HL-60 (cell line): Measurements from ENCODE around the gene CNTNAP5.

Source experiments
- DNase-seq, 2 experiments: peaks; one replicate each; pipeline ENCODE4 v3.0.0-alpha.2; 2010 to 2020; ENCODE audit warnings: low read depth in 1 of 2, low spot score in 1 of 2
- H3K27ac ChIP-seq: fragments of 250-450 bp; sonication (Bioruptor Pico); replicated peaks from 2 replicates; pipeline ENCODE4 v1.5.1; 2020; ENCODE audit warnings: mild to moderate bottlenecking, moderate library complexity
- H3K27me3 ChIP-seq: fragments of 250-450 bp; sonication (Bioruptor Pico); 2 replicates; pipeline ENCODE4 v1.5.1; 2021; ENCODE audit warnings: mild to moderate bottlenecking, moderate library complexity; ENCODE audit not compliant: insufficient read depth, poor library complexity, severe bottlenecking
- H3K4me3 ChIP-seq: replicated peaks from 2 replicates; pipeline ENCODE4 v1.5.1; 2011; ENCODE audit warnings: mild to moderate bottlenecking, control low read depth, low read length; ENCODE audit not compliant: insufficient read depth
- GABPA ChIP-seq: IDR thresholded peaks from 2 replicates; pipeline ENCODE4 v1.6.1; 2012; ENCODE audit warnings: low read depth
- POLR2AphosphoS5 ChIP-seq: IDR thresholded peaks from 2 replicates; pipeline ENCODE4 v1.6.1; 2012; ENCODE audit warnings: low read depth
- REST ChIP-seq: IDR thresholded peaks from 2 replicates; pipeline ENCODE4 v1.6.1; 2012; ENCODE audit warnings: low read depth; ENCODE audit not compliant: insufficient replicate concordance
- SPI1 ChIP-seq: IDR thresholded peaks from 2 replicates; pipeline ENCODE4 v1.6.1; 2012; ENCODE audit warnings: low read depth, mild to moderate bottlenecking, borderline replicate concordance
- TF ChIP-seq, protein P1 (sequence below): IDR thresholded peaks from one replicate; pipeline ENCODE4 v1.5.1; 2011; ENCODE audit warnings: low read length, control low read depth, inconsistent platforms; ENCODE audit not compliant: insufficient read depth

Gene CNTNAP5

DNA sequence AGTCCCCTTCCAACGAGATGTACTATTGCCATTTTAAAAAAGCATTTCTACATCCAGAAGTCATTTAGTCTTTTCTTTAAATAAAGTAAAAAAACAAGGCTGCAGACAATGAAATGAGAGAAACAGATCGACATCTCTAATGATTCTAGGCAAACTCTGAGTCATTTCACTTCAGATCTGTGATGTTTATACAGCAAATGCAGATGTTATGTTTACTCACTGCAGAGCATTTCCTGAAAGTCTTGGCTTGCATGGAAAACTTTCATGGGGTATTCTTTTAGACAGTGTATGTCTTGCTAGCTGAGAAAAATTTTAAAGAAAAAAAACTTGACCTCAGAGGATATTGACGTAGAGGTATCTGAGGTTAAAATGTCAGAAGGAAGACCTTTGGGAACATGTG lies 797.4 kb downstream of the CNTNAP5 start:
- H3K27ac ChIP-seq, result no peak overlapping the region
- TF ChIP-seq, protein P1, sequence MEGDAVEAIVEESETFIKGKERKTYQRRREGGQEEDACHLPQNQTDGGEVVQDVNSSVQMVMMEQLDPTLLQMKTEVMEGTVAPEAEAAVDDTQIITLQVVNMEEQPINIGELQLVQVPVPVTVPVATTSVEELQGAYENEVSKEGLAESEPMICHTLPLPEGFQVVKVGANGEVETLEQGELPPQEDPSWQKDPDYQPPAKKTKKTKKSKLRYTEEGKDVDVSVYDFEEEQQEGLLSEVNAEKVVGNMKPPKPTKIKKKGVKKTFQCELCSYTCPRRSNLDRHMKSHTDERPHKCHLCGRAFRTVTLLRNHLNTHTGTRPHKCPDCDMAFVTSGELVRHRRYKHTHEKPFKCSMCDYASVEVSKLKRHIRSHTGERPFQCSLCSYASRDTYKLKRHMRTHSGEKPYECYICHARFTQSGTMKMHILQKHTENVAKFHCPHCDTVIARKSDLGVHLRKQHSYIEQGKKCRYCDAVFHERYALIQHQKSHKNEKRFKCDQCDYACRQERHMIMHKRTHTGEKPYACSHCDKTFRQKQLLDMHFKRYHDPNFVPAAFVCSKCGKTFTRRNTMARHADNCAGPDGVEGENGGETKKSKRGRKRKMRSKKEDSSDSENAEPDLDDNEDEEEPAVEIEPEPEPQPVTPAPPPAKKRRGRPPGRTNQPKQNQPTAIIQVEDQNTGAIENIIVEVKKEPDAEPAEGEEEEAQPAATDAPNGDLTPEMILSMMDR, result no peak
- TF ChIP-seq SPI1 (no peak), GABPA (no peak), POLR2AphosphoS5 (no peak), REST (no peak)
- no peak for DNase-seq
- H3K4me3 ChIP-seq, result no peak overlapping the region
- no peaks in the 10 kb centered on the region for H3K27me3 ChIP-seq

DNA sequence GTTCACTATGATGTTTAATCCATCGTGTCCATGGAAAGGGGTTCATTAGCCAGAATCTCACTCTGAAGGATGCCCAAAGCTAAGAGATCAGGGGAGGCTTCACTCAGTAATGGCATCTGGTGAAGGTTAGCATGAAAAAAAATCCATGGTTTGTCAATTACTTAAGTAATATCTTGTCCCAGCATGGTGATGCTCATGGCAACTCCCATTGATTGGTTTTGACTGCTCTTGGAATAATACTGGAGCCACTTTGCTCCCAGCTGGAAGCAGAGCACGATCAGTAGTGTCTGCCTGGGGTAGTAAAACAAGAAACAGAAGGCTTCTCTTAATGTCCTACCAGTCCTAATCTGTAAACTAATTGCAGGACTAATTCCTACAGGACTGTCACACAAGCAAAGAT lies 799.4 kb downstream of the CNTNAP5 start:
- DNase-seq, result no peak
- Histone ChIP-seq H3K27ac (no peak overlapping the region), H3K4me3 (no peak overlapping the region), H3K27me3 (no peaks in the 10 kb centered on the region)
- no peak for TF ChIP-seq POLR2AphosphoS5
- TF ChIP-seq REST, result no peak
- no peak for TF ChIP-seq GABPA
- no peak for TF ChIP-seq SPI1
- TF ChIP-seq, protein P1, result no peak

GRCh38 chr2:124832521-124832920 lies 807.4 kb downstream of the CNTNAP5 start:
- H3K27ac ChIP-seq, result no peak overlapping the region
- no peak for DNase-seq
- TF ChIP-seq REST (no peak), POLR2AphosphoS5 (no peak), GABPA (no peak), SPI1 (no peak)
- TF ChIP-seq, protein P1, result no peak
- no peak overlapping the region for H3K4me3 ChIP-seq
- no peaks in the 10 kb centered on the region for H3K27me3 ChIP-seq
